ENCODE data around the gene DRC7. TPM values are rescaled to one million over a fixed set of nuclear protein-coding genes. Genes with fewer than 3 reads are reported as not detected.

The DRC7 gene
- polyA plus RNA-seq, 1 donor from 2014 or later, result 1.4 TPM

DNA sequence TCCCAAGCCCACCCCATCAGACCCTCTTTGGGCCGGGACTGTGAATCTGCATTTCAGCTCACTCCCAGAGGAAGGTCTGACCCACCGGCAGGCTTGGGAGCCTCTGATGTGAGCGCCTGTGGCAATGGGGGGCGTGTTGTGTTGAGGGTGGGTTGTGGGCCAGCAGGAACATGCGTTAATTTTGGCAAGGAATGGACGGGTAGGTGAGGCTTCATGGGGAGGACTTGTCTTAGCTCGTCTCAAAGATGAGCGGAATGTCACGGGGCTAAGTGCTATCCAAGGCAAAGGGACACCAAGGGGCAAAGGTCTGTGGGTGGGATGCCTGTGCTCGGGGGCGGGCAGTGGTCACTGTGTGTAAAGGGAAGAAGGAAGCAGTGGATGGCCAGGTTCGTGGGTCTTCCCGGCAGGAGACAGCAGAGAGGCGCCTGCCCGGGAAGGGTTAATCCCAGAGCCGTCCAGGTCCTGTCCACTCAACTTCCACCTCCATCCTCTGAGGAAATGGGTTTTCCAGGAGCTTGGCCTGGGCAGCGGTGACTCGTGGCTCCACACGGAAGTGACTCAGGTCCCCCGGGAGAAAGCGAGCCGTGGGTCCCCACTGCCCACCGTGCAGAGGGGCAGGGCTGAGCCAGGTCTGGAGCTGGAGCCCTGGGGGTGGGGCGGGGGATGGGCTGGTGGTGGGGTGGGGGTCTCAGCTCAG, 48.8 kb upstream of the DRC7 start:
- Histone ChIP-seq H3F3A (ENCODE audit: insufficient read depth, low read length, poor library complexity, severe bottlenecking) (no peaks in the 10 kb centered on the region), H3K36me3 (ENCODE audit: insufficient read depth, low read length) (peaks cover 16% of the 10 kb centered on the region), H4K20me1 (ENCODE audit: insufficient read depth) (peaks cover 60% of the 10 kb centered on the region), H3K9me2 (ENCODE audit: insufficient read depth, low read length) (no peaks in the 10 kb centered on the region), H3K27me3 (ENCODE audit: insufficient read depth, low read depth, low read length) (no peaks in the 10 kb centered on the region), H3K79me2 (replicated peaks; ENCODE audit: insufficient read depth, low read length) (peaks cover 71% of the 10 kb centered on the region), H3K4me2 (ENCODE audit: low read length) (no peak overlapping the region), H3K9ac (ENCODE audit: low read length) (no peak overlapping the region), H3K27ac (ENCODE audit: low read length) (no peak overlapping the region), H3K4me3 (ENCODE audit: low read length) (no peak overlapping the region), H2AFZ (ENCODE audit: low read depth, low read length) (no peak overlapping the region), H3K9me3 (ENCODE audit: low read length) (no peaks in the 10 kb centered on the region)
- TF ChIP-seq TAF1 (IDR thresholded peaks at IDR 0.05; ENCODE audit: low read depth) (no peak), CTCF (IDR thresholded peaks at IDR 0.05; ENCODE audit: poor library complexity, severe bottlenecking) (no peak), SMC3 (conservative IDR thresholded peaks at IDR 0.05; ENCODE audit: poor library complexity) (no peak), EP300 (conservative IDR thresholded peaks at IDR 0.05; ENCODE audit: poor library complexity, severe bottlenecking) (no peak), EZH2 (IDR thresholded peaks at IDR 0.05; ENCODE audit: borderline replicate concordance, insufficient read depth, low read length, poor library complexity, severe bottlenecking) (no peak), REST (IDR thresholded peaks at IDR 0.05; ENCODE audit: borderline replicate concordance) (no peak), RAD21 (conservative IDR thresholded peaks at IDR 0.05) (no peak), MXI1 (conservative IDR thresholded peaks at IDR 0.05; ENCODE audit: poor library complexity, severe bottlenecking) (no peak)

- no peaks in the 10 kb centered on the region for H3K27me3 ChIP-seq (ENCODE audit: insufficient read depth, low read depth, low read length)
- peaks cover 16% of the 10 kb centered on the region for H3K36me3 ChIP-seq (ENCODE audit: insufficient read depth, low read length)
- no peak overlapping the region for H3K4me2 ChIP-seq (ENCODE audit: low read length)
- no peaks in the 10 kb centered on the region for H3K9me2 ChIP-seq (ENCODE audit: insufficient read depth, low read length)
- peaks cover 60% of the 10 kb centered on the region for H4K20me1 ChIP-seq (ENCODE audit: insufficient read depth)
- no peaks in the 10 kb centered on the region for H3K9me3 ChIP-seq (ENCODE audit: low read length)
- no peak for TF ChIP-seq MXI1 (conservative IDR thresholded peaks at IDR 0.05; ENCODE audit: poor library complexity, severe bottlenecking)
- no peak for TF ChIP-seq TAF1 (IDR thresholded peaks at IDR 0.05; ENCODE audit: low read depth)
- no peak for TF ChIP-seq SMC3 (conservative IDR thresholded peaks at IDR 0.05; ENCODE audit: poor library complexity)
- no peak for TF ChIP-seq REST (IDR thresholded peaks at IDR 0.05; ENCODE audit: borderline replicate concordance)
- no peak for TF ChIP-seq CTCF (IDR thresholded peaks at IDR 0.05; ENCODE audit: poor library complexity, severe bottlenecking)
- no peak for TF ChIP-seq EP300 (conservative IDR thresholded peaks at IDR 0.05; ENCODE audit: poor library complexity, severe bottlenecking)
- no peak for TF ChIP-seq POLR2AphosphoS5 (IDR thresholded peaks at IDR 0.05)
- TF ChIP-seq EZH2 (IDR thresholded peaks at IDR 0.05; ENCODE audit: borderline replicate concordance, insufficient read depth, low read length, poor library complexity, severe bottlenecking), result no peak
- TF ChIP-seq RAD21 (conservative IDR thresholded peaks at IDR 0.05), result no peak
- H3K79me2 ChIP-seq (replicated peaks; ENCODE audit: insufficient read depth, low read length), result peaks cover 64% of the 10 kb centered on the region
- H3K4me3 ChIP-seq (ENCODE audit: low read length), result no peak overlapping the region
- no peaks in the 10 kb centered on the region for H3F3A ChIP-seq (ENCODE audit: insufficient read depth, low read length, poor library complexity, severe bottlenecking)
- no peak overlapping the region for H3K27ac ChIP-seq (ENCODE audit: low read length)
- no peak overlapping the region for H3K9ac ChIP-seq (ENCODE audit: low read length)
- no peak overlapping the region for H2AFZ ChIP-seq (ENCODE audit: low read depth, low read length)
Observed at GRCh38 chr16:57646388-57647039, 48.1 kb upstream of the DRC7 start.

Data from neural cell (in vitro differentiated cells).